Measurements from ENCODE around the gene S100G. TPM values are rescaled to one million over a fixed set of nuclear protein-coding genes. Genes with fewer than 3 reads are reported as not detected.

S100G gene
- total RNA-seq, 1 donor from 2014 or later = not detected

- Histone ChIP-seq H3K4me3 (ENCODE audit: low read depth, low read length) (no peak overlapping the region), H3K36me3 (ENCODE audit: control insufficient read depth, insufficient read depth, low read length) (no peaks in the 10 kb centered on the region), H3K27me3 (ENCODE audit: control insufficient read depth, insufficient read depth, low read length) (no peaks in the 10 kb centered on the region)
- FAIRE-seq (peak; percentile 60), DNase-seq (ENCODE audit: low read depth) (no peak)
- TF ChIP-seq CTCF (IDR thresholded peaks at IDR 0.05; ENCODE audit: insufficient read depth, low read length, severe bottlenecking) = no peak
Observed at GRCh38 chrX:16639966-16640365, 10.0 kb upstream of the S100G start.

GRCh38 chrX:16640823-16641222 lies 9.1 kb upstream of the S100G start:
- no peak for DNase-seq (ENCODE audit: low read depth)
- H3K27me3 ChIP-seq (ENCODE audit: control insufficient read depth, insufficient read depth, low read length) = no peaks in the 10 kb centered on the region
- H3K4me3 ChIP-seq (ENCODE audit: low read depth, low read length) = no peak overlapping the region
- H3K36me3 ChIP-seq (ENCODE audit: control insufficient read depth, insufficient read depth, low read length) = no peaks in the 10 kb centered on the region
- TF ChIP-seq CTCF (IDR thresholded peaks at IDR 0.05; ENCODE audit: insufficient read depth, low read length, severe bottlenecking) = no peak
- peak; percentile 43 for FAIRE-seq

- H3K4me3 ChIP-seq (ENCODE audit: low read depth, low read length) = no peak overlapping the region
- FAIRE-seq (no peak), DNase-seq (ENCODE audit: low read depth) (peak; percentile 88)
- no peak for TF ChIP-seq CTCF (IDR thresholded peaks at IDR 0.05; ENCODE audit: insufficient read depth, low read length, severe bottlenecking)
- no peaks in the 10 kb centered on the region for H3K36me3 ChIP-seq (ENCODE audit: control insufficient read depth, insufficient read depth, low read length)
- no peaks in the 10 kb centered on the region for H3K27me3 ChIP-seq (ENCODE audit: control insufficient read depth, insufficient read depth, low read length)
Observed at GRCh38 chrX:16643176-16643575, 6.8 kb upstream of the S100G start.

- Histone ChIP-seq H3K27me3 (ENCODE audit: control insufficient read depth, insufficient read depth, low read length) (no peaks in the 10 kb centered on the region), H3K36me3 (ENCODE audit: control insufficient read depth, insufficient read depth, low read length) (no peaks in the 10 kb centered on the region), H3K4me3 (ENCODE audit: low read depth, low read length) (no peak overlapping the region)
- TF ChIP-seq CTCF (IDR thresholded peaks at IDR 0.05; ENCODE audit: insufficient read depth, low read length, severe bottlenecking) = no peak
- FAIRE-seq (no peak), DNase-seq (ENCODE audit: low read depth) (no peak)
Observed at GRCh38 chrX:16646366-16647138, 3.4 kb upstream of the S100G start.

- no peak for TF ChIP-seq CTCF (IDR thresholded peaks at IDR 0.05; ENCODE audit: insufficient read depth, low read length, severe bottlenecking)
- Histone ChIP-seq H3K36me3 (ENCODE audit: control insufficient read depth, insufficient read depth, low read length) (no peaks in the 10 kb centered on the region), H3K4me3 (ENCODE audit: low read depth, low read length) (no peak overlapping the region), H3K27me3 (ENCODE audit: control insufficient read depth, insufficient read depth, low read length) (no peaks in the 10 kb centered on the region)
- FAIRE-seq (no peak), DNase-seq (ENCODE audit: low read depth) (no peak)
Observed at GRCh38 chrX:16651391-16652024, 1.6 kb downstream of the S100G start.

All from bronchial epithelial cell (primary cell).